HPDE6-E6E7 (cell line): Measurements from ENCODE around the gene ROR1.

Source experiments
- DNase-seq: peaks from one replicate; pipeline ENCODE4 v3.0.0; 2011; ENCODE audit warnings: missing footprints; ENCODE audit errors: extremely low spot score

The ROR1 gene

DNA sequence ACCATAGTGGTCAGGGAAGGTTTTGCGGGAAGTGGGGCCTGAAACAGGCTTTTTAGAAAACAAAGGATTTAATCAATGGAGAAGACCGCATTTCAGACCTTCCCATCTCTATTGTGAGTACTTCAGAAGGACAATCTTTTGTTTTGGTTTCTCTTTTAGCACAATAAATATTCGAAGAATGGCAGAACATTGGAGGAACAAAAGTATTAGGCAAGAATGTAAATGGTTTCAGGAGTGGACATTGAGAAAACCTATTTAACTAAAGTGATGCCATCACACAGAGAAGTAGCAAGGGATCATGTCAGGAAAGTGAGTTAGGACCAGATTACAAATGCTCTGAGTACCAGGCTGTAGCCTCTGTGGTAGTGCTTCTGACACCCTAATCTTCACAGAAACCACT, 402.8 kb downstream of the ROR1 start:
- DNase-seq: no peak

DNA sequence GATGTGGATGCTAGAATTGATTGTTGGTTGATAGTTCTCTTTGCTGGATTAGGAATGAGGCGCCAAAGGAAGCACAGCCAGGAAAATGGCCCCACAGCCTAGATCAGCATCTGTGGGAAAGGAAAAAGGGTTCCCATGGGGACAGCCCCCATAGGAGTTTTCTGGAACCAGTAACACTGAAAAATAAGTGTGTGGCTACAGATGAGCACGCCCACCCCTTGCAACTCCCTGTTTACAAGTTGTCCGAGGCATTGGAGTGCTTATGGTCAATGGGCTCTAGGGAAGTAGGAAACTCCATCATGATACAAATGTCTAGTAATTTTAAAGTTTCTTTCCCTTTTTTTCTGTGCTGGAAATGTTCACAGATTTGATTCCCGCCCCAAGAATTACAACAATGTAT, 405.8 kb downstream of the ROR1 start:
- no peak for DNase-seq

DNA sequence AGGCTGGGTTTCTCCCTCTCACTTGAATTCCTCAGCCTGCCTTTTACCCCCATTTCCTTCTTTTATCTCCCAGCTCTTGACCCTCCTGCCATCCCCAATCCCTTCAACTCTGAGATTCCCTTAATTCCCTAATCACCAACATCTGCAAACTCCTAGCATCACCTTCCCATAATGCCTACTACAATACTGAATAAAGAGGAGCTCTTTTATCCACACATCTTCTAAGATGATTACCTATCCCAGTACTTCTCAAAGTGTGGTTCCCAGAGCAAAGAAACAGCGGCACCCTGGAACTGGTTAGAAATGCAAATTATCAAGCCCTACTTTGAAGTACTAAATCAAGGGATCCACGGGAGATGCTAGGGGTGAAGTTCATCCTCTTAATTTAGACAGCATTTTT, 408.4 kb downstream of the ROR1 start:
- DNase-seq: no peak

DNA sequence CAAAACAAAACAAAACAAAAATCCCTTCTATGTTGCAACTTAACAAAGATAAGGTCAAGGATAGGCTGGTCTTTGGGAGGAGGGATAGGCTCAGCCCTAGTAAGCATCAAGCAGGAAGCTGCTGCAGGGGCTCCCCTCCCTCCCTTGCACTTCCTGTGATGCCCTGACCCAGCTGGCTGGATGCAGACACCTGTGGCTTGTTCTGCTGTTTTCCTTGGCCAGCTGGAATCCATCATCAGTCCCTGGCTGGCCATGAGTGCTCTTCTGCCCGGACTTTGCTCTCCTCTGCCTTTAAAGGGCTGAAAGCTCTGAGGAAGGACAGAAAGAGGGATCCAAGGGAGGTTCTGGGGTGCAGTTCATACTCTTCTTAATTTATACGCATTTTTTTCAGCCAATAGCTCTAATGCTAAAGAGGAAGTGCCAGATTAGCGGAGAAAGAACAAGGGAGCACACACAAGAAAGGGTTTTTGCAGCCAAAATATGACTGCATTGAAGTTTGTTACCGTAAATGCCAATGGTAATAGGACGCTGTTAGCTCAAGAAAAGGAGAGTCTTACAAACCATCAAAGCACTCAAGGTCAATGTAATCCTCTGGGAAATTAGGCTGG, 409.7 kb downstream of the ROR1 start:
- no peak for DNase-seq

DNA sequence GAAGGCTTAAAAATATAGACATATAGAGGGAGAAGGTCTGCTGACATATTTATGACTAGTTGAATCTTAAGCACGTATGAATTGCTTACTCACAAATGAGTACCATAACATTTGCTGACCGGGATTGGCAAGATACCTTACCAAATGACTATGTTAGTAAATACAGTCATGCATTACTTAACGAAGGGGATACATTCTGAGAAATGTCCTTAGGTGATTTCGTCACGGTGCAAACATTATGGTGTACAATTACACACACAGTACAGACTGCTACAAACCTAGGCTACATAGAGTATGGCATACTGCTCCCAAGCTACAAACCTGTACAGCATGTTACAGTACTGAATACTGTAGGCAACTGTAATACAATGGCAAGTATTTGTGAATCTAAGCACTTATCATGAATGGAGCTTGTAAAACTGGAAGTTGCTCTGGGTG, 410.2 kb downstream of the ROR1 start:
- DNase-seq: peak; percentile 4

DNA sequence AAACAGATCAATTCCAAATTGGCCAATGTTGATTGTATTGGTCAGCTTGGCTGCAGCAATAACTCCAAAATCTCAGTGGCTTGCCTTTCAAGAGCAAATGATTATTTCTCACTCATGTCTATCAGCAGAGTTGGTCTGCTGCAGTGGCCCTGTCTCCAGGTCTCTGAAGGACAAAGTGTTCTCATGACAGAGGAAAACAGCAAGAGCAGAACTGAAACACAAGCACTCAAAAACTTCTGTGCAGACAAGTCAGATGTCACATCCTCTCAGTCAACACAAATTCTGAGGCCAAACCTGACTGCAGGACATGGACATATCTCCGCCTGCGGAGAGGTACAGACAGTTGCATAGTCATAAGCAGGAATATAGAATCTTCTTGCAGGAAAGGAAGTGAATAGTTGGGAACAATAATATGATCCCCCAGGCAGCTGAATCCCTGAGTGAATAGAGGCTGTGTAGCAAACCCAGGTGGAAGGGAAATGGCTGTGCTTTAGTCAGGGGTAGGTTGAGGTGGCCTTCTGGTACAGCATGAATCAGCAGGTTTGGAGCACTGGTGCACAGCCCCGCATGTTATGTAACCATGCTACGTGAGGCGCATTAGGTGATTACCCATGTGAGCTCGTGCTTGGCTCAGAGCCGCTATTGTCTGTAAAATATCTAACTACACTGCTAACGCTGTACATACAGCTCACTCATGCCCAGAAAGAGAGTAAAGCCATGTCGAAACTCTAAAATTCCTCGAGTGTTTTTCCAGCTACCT, 412.5 kb downstream of the ROR1 start:
- DNase-seq: no peak

DNA sequence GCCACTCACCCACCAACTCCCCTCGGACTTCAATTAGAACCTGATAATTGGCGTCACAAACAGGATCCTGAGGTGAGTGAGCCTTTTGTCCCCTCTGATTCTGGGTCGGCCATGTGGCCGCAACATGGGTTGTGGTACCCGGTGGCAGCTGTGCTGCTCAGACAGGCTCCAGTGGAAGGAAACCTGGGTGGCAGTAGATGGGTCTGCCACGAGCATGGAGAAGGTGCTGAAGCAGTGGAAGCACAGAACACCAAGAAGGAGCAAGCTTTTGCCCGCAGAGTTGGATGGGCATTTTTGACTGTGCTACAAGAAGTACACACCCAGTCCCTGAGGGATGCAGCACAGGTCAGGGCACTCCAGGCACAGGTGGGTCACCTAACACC, 413.1 kb downstream of the ROR1 start:
- no peak for DNase-seq

DNA sequence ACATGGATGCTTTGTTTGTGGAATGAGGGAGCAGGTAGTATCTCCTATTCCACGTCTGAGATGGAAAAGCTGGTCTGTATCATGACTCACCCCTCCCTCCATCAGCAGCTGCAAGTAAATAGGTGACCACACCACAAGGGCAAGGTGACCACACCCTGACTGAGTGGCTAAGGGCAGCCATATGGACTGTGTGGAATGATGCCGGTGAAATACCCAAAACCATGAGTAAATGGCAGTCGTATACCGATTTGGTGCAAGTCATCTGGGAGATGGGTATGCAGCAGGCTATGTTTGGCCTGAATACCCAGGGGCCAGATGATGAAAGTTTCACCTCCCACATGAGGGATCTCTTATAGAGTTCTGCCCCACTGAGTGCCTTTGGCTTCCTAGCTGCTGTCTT, 413.8 kb downstream of the ROR1 start:
- DNase-seq: no peak

DNA sequence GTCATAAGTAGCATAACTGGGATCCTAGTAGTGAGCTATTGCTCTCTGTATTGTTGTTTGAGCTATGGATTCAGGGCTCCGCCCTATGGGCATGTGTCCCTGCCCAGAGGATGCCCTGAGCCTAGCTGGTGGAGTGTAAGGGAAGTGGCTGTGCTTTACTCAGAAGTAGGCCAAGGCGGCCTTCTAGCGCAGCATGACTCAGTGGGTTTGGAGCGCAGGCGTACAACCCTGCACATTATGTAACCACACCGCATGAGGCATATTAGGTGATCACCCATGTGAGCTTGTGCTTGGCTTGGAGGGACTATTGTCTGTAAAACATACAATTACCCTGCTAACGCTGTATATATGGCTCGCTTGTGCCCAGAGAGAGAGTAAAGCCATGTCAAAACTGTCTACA, 418.5 kb downstream of the ROR1 start:
- no peak for DNase-seq

DNA sequence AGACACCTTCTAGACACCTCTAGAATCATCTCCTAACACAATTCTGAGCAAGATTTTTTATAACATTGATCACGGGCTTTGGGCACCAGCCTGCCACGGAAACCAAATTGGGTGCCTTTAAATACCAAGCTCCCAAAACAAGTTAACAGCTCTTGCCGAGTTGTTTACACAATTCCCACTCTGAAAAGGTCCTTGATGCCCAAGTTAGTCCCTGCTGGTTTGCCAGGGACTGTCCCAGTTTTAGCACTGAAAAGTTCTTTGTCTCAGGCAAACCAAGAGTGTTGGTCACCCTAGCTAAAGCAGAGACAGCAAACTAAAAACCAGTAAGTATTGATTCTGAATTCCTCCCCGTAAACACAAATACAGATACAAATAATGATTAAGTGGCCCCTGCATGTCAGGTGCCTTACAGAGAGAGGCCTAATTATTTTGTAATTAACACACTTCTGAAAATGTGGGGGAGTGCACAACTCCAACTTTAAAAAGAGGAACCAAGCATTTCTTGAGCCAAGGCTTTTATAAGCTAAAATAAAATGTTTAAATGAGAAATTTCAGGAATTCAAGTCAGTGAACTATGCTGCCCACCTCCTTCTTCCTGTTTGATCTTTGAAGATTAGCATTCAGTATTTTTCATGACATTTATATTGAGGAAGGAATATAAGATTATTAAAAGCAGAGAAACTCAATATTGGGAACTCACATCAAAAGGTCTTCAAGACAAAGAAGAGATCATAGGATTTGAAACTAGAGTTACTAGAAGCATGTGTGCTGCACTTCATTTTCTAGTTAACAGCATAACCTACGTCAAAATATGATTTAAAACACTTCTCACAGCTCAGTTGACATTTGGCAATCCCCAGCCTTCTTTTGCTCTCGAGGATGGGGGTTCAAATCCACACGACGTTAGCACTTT, 420.6 kb downstream of the ROR1 start:
- DNase-seq: no peak

DNA sequence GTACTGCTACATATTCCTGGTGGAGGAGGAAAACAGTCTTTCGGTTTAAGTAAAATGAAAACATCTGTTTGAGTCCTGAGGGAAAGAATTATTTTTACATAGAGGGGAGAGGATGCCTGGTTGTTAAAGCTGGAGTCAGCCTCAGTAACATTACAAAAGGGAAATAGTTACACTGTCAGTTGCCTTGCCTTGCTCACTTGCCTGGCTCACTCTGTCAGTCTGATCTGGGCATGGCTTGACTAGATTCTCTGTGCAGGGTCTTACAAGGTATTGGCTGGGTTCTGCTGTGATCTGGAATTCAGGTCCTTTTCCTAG, 421.2 kb downstream of the ROR1 start:
- DNase-seq: no peak

DNA sequence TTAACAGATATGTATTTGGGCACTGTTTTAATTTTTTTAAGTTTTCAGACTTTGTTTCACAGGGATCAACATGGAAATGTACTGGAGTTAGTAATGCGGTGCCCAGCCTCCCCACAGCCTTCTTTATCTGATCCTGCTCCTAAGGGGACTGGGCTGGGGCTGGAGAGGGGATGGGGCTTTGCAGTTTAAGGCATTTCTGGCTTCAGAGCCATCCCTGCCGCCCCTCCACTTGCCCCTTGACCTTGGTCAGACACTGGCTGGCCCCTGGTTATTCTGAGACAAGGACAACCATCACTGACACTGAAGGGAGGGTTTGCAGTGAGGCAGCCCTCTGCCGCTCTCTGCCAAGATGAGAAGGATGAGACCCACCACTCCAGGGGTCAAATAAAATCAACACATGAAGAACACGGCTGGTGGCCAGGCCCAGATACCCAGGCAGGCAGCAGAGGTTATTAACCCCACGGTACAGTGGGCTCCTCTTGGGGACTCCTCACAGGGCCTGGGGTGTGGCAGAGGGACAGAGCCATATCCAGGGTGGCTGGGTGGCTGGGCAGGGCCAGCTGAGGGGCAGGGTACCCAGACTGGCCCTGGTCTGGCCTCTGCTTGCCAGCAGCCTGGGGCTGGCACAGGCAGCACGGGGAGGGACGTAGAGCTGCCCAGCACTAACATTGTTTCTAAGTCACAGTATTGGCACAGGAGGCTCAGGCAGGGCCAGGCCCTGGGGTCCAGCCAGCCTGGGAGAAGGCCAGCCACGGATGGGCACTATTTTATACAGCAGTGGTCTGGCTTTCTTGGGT, 422.5 kb downstream of the ROR1 start:
- DNase-seq: no peak

DNA sequence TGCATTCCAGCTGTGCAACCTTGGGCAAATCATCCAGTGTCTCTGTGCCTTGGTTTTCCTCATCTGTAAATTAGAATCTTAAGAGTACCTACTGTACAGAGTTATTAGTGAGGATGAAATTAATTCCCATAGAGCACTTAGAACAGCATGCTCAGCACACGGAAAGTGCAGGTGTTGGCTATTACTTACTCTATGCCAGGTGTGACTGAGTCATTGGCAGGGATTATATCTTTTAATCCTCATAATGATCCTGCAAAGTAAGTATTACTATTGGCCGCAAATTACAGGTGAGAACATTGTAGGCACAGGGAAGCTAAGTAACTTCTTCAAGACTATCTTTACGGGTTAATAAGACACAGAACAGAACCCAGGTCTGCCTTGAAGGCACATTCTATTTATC, 423.3 kb downstream of the ROR1 start:
- no peak for DNase-seq

DNA sequence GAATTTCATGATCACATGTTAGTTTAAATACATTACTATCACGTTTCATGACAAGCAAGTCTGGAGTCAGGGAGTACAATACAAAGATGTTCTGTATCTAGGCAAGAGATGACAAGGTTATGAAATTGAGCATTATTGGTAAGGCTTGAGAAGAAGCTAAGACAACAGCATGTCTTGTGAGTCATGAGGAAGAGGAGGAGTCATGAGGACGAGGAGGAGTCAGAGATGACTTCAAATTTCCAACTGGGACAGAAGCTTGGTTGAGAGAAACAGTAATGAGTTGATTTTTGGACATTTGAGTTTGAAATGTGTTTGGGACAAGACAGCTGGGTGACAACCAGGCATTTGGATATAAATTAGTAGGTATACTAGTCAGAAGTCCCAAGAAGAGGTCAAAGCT, 425.3 kb downstream of the ROR1 start:
- no peak for DNase-seq

DNA sequence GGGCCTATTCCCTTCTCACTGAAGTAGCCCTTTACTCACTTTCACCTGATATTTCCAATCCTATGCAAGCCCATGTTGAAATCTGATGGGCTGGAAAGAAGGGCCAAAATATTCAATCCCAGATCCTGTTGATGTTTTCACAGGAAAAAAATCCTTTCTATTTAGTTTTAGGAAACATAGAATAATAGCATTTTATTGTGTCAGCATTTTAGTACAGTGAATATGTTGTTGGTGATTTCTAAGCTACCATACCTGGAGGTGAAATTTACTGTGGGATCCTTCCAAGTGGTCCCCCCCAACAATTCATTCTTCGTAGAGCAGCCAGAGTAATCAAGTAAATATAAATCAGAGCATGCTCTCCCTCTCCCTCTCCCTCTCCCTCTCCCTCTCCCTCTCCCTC, 426.2 kb downstream of the ROR1 start:
- no peak for DNase-seq

DNA sequence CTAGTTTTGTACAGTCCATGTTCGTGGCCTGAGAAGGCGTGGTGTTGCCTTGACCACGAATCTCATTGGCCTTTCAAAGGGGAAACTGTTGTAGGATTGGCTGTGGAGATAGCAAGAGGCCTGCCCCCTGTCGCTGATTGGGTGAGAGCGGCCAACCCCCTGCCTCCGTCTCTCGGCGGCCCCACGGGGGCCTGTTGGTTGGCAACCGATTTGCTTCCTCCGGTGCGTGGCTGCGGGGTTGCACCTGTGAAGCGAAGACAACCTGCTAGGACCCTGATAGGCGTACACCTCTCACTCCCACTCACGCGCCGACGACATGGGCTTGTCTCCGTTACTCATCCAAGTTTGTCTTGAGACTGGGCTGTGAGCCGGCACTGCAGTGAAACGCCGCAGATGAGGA, 429.6 kb downstream of the ROR1 start, which contains the start of gene UBE2U:
Gene UBE2U (plus strand): TSS at position 204 of the 400 bp plus-strand sequence. CDS start 428 bp downstream, outside the sequence.
- DNase-seq: no peak

DNA sequence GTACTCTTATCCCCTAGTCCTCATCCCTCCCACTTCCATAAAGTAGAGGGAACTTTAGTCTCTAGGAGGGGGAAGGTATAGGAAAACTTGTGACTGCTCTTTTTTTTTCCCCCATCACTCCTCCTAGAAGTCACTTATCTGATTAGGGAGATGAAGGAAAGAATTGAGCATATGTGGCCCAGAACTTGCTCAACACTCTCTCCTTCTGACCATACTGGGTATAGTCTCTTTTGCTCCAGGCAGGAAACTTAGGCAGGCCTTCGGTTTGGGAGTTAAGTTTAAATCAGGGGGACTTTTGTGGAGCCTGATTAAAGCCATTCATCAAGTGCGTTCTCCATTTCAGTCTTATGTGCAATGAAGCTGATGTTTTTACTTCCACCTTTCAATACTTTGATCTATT, 435.4 kb downstream of the ROR1 start:
- no peak for DNase-seq

DNA sequence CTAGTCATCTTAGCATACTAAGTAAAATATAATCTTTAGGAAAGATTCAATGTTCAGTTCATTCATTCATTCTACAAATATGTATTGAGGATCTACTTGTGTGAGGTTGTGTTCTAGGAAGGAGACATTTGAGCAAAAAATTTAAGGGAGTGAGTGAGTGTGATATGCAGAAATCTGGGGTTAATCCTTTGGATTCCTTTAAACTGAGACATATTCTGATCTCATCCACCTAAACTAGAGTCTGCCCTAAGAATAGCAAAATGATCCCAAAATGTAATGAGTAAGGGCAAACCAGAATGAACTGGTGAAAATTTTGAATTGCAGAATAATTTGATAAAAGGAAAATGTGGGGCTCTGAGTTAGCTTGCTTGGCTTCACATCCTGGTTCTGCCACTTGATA, 438.2 kb downstream of the ROR1 start:
- DNase-seq: no peak

DNA sequence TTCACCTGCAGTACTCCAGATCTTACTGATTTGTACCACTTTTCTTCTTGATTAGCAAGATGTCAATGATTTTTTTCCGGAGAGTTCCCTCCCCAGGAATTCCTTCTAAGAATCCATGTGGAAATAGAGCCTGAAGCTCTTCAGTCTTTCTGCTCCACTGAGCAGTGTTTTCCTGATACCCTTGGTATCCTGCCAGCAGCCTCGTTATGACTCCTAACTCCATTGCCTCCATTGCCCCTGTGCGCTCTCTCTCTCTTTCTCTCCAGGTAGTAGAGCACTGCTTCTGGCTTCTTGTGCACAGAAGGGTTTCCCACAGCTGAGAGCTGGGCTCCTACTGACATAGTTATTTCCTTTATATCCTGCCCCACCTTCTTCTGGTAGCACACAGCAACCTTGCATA, 441.8 kb downstream of the ROR1 start:
- no peak for DNase-seq

DNA sequence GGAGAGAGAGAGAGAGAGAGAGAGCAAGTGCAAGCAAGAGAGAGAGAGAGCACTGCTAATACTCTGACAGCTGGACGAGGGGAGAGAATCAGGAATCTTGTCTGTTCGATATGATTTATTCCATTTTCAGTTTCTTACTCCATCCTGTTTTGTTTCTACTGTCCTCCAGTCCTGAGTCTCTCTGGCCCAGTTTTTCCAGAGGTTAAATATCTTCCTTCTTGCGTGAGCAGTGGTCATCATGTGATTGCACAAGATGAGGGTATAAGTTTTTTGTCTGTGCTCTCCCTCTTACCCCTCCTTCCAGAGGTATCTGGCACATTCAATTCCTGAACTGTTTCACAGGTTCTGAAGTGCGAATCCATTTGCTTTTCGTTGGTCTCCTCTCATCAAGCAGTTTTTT, 446.4 kb downstream of the ROR1 start:
- no peak for DNase-seq

DNA sequence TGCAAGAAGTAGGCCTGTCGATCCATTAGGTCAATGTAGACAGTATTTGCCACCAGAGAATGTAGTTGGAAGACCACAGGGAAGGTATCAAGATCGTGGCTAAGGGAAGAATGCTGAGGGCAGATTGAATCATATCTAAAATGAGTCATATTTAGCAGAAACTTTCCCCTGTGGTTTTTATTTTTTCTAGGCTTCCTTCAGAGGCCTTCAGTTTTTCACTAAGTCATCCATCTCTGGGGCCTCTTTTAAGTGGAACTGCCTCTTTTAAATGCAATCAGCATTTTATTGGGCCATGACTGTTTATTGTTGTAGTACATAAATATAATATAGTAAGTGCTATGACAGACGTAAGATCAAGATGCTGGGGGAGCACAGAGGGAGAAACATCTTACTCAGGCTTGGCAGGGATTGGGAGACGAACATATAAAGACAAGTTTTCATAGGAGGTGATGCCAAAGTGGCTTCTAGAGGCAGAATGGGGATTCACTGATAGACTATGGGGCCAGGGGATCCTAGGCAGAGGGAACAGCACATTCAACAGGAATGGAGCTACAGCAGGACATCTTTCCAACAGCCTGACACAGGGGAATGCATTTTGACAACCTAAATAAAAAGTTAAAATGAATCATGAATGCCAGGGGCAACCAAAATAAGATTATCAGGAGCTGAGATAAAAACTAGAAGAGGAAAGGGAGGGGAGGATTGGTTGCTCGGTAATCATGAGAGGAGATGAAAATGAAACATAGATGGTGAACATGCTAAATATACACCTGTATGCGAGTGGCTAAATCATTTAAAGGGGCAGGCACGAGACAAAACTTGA, 449.7 kb downstream of the ROR1 start:
- DNase-seq: peak; percentile 34
